Vagina (tissue), 2 donors: ENCODE measurements around the gene STRN4.
"Not testable (repeated sequence)": the region's sequence is repeated elsewhere in the genome, so short reads cannot be mapped to it uniquely, and the experiment has no call there.

Experiments
- CTCF ChIP-seq, 3 experiments: fragments of 450-650 bp in 2 of 3; fragments of 200-600 bp in 1 of 3; sonication (generic) in 1 of 3; IDR thresholded peaks; one replicate each; pipeline ENCODE4 v1.5.1; 2017 to 2019; ENCODE audit warnings: antibody characterized with exemption in 3 of 3, mild to moderate bottlenecking in 2 of 3, moderate library complexity in 2 of 3
- POLR2A ChIP-seq, 2 donors: fragments of 450-650 bp; IDR thresholded peaks; one replicate each; pipeline ENCODE4 v1.6.1; 2017; ENCODE audit warnings: antibody characterized with exemption in 2 of 2, mild to moderate bottlenecking in 2 of 2, moderate library complexity in 2 of 2
- POLR2AphosphoS5 ChIP-seq, 2 donors: sonication (generic); formaldehyde crosslinking; IDR thresholded peaks; one replicate each; pipeline ENCODE4 v1.9.0; 2017; ENCODE audit warnings: antibody characterized with exemption in 2 of 2, mild to moderate bottlenecking in 2 of 2, low read depth in 1 of 2; ENCODE audit not compliant: insufficient read depth in 1 of 2

GRCh38 chr19:46777956-46778645 lies 31.9 kb upstream of the STRN4 start:
- not testable (repeated sequence) for TF ChIP-seq POLR2A (IDR thresholded peaks at IDR 0.05); CTCF (IDR thresholded peaks at IDR 0.05); POLR2AphosphoS5 (IDR thresholded peaks at IDR 0.05; ENCODE audit: insufficient read depth in 1 of 2, low read depth in 1 of 2)
